ENCODE results near the gene SLC1A3. TPM values are rescaled to one million over a fixed set of nuclear protein-coding genes. Genes with fewer than 3 reads are reported as not detected.

SLC1A3 gene
- total and polyA plus RNA-seq, 2 experiments from 2014 or later = 9.1 to 18.1 TPM

- H3K27ac ChIP-seq = no peak overlapping the region
- DNase-seq (ENCODE audit: low read depth in 1 of 2, low spot score in 1 of 2) = no peak
These were observed 40.2 kb downstream of the SLC1A3 start for GRCh38 chr5:36646507-36647023.

DNA sequence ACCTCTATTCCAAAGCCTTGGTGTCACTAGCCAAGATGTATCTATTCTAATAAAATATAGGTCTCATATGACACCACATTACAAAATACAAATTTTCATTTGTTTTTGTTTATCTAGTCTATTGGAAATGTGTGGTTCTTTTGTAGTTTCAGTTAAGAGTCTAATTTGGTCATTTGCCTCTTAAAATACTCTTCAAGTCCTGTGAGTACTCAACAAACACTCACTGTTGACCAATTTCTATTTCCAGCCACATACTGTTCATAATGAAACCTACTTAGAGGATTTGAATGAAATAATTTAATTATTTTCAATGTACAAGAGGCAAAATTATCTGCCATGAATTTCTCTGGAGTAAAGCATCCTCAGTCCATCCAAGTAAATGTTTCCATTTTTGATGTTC lies 40.6 kb downstream of the SLC1A3 start:
- TF ChIP-seq, protein P1, sequence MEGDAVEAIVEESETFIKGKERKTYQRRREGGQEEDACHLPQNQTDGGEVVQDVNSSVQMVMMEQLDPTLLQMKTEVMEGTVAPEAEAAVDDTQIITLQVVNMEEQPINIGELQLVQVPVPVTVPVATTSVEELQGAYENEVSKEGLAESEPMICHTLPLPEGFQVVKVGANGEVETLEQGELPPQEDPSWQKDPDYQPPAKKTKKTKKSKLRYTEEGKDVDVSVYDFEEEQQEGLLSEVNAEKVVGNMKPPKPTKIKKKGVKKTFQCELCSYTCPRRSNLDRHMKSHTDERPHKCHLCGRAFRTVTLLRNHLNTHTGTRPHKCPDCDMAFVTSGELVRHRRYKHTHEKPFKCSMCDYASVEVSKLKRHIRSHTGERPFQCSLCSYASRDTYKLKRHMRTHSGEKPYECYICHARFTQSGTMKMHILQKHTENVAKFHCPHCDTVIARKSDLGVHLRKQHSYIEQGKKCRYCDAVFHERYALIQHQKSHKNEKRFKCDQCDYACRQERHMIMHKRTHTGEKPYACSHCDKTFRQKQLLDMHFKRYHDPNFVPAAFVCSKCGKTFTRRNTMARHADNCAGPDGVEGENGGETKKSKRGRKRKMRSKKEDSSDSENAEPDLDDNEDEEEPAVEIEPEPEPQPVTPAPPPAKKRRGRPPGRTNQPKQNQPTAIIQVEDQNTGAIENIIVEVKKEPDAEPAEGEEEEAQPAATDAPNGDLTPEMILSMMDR (IDR thresholded peaks at IDR 0.05; ENCODE audit: low read depth, low read length) = no peak

More at GRCh38 chr5:36646507-36647023, 40.2 kb downstream of the SLC1A3 start:
- Histone ChIP-seq H3K4me3 (no peak overlapping the region), H3K36me3 (no peaks in the 10 kb centered on the region), H3K4me1 (ENCODE audit: low read depth) (peaks cover 47% of the 10 kb centered on the region), H3K27me3 (no peaks in the 10 kb centered on the region), H3K9me3 (ENCODE audit: low read depth) (no peaks in the 10 kb centered on the region)
- TF ChIP-seq, protein P1 (IDR thresholded peaks at IDR 0.05; ENCODE audit: low read depth, low read length) = no peak

DNA sequence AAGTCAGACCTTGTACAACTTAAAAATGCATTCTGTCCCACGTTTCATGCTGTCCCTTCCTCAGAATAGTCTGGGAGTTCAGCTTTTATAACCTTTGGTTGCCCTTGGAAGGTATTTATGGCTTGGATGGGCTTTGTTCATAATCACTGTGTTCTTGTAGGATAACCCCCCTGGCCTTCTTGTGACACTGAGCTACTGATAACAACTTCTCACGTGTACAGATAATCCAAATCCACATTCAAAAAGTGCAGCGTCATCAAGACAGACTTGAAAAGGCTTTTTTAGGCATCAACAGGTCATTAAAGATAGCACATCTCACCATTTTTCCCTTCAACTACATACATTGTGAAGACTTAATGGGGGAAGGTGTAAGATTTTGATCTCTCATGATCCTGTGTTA lies 42.0 kb downstream of the SLC1A3 start:
- DNase-seq (ENCODE audit: low read depth in 1 of 2, low spot score in 1 of 2) = peak in 1 of 2 donors; percentile 40
- Histone ChIP-seq H3K4me1 (ENCODE audit: low read depth) (peaks cover 57% of the 10 kb centered on the region), H3K27me3 (no peaks in the 10 kb centered on the region), H3K36me3 (no peaks in the 10 kb centered on the region), H3K4me3 (no peak overlapping the region), H3K27ac (peak overlapping the region; percentile 53), H3K9me3 (ENCODE audit: low read depth) (no peaks in the 10 kb centered on the region)
- TF ChIP-seq, protein P1 (IDR thresholded peaks at IDR 0.05; ENCODE audit: low read depth, low read length) = no peak

More for the DNA sequence above, 40.6 kb downstream of the SLC1A3 start:
- Histone ChIP-seq H3K9me3 (ENCODE audit: low read depth) (no peaks in the 10 kb centered on the region), H3K4me3 (no peak overlapping the region), H3K27ac (no peak overlapping the region), H3K36me3 (no peaks in the 10 kb centered on the region), H3K4me1 (ENCODE audit: low read depth) (peaks cover 47% of the 10 kb centered on the region), H3K27me3 (no peaks in the 10 kb centered on the region)
- no peak for DNase-seq (ENCODE audit: low read depth in 1 of 2, low spot score in 1 of 2)

DNA sequence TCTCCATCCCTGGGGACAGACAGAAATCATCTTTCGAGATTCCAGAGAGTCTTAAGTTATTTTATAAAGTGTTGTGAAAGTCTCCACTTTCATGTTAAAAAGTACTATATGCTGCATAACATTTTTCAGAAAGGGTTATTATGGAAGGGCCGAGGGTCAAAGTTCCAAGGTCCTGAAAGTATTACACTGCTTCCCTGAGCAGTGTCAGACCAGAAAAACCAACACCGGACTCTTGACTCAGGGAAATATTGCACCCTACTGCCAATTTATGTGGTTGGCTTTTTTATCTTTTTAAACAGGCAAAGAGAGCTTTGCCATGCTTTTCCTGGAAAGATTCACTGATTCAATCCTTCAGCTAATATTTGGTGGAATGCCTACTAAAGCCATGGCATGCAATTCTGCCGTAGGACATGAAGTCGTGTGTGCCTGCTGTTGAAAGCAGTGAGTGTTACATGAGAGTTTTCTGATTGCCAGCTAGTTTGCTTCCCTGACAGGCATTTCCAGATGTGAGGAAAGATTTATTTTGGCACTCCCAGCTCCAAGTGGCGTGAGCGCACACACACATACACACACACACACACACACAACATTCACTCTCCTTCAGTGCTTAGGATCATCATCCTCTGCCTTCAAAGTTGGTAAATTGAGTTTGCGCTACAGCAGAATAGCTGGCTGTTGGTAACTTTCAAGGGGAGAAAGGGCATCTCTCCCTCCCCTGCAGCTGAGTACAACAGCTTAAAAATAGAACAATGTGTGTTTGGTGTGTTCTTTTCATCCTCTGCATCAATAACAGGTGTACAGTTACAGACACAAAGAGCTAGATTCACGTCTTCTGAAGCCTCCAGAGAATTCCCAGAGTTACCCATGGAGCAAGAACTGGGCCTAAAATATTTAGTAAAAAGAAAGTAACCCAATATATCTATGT lies 45.6 kb downstream of the SLC1A3 start:
- Histone ChIP-seq H3K4me3 (no peak overlapping the region), H3K27me3 (no peaks in the 10 kb centered on the region), H3K9me3 (ENCODE audit: low read depth) (no peaks in the 10 kb centered on the region), H3K4me1 (ENCODE audit: low read depth) (peaks cover 44% of the 10 kb centered on the region), H3K36me3 (no peaks in the 10 kb centered on the region), H3K27ac (peak overlapping the region; percentile 35)
- peak in 1 of 2 donors; percentile 38 for DNase-seq (ENCODE audit: low read depth in 1 of 2, low spot score in 1 of 2)
- TF ChIP-seq, protein P1 (IDR thresholded peaks at IDR 0.05; ENCODE audit: low read depth, low read length) = no peak

- Histone ChIP-seq H3K36me3 (no peaks in the 10 kb centered on the region), H3K9me3 (ENCODE audit: low read depth) (no peaks in the 10 kb centered on the region), H3K4me1 (ENCODE audit: low read depth) (peaks cover 33% of the 10 kb centered on the region), H3K4me3 (no peak overlapping the region), H3K27ac (no peak overlapping the region), H3K27me3 (no peaks in the 10 kb centered on the region)
- TF ChIP-seq, protein P1 (IDR thresholded peaks at IDR 0.05; ENCODE audit: low read depth, low read length) = no peak
- no peak for DNase-seq (ENCODE audit: low read depth in 1 of 2, low spot score in 1 of 2)
These were observed 46.8 kb downstream of the SLC1A3 start for GRCh38 chr5:36653044-36653705.
